HepG2 (cell line): Measurements from ENCODE around the gene RRP36. TPM values are rescaled to one million over a fixed set of nuclear protein-coding genes. Genes with fewer than 3 reads are reported as not detected.

ENCODE experiments used
- HES4 ChIP-seq: sonication (generic); formaldehyde crosslinking; IDR thresholded peaks from 2 replicates; pipeline ENCODE4 v1.9.0; 2021; ENCODE audit warnings: mild to moderate bottlenecking, missing genetic modification reagents, borderline replicate concordance
- POGZ ChIP-seq: sonication (generic); formaldehyde crosslinking; IDR thresholded peaks from 2 replicates; pipeline ENCODE4 v1.4.0; 2020; ENCODE audit warnings: mild to moderate bottlenecking, missing genetic modification reagents
- TERF1 ChIP-seq: sonication (generic); formaldehyde crosslinking; IDR thresholded peaks from 2 replicates; pipeline ENCODE4 v1.8.0; 2022; ENCODE audit warnings: mild to moderate bottlenecking, missing genetic modification reagents, moderate library complexity
- ZBTB10 ChIP-seq: sonication (generic); formaldehyde crosslinking; IDR thresholded peaks from 2 replicates; pipeline ENCODE4 v1.4.0; 2020; ENCODE audit warnings: missing genetic modification reagents, borderline replicate concordance
- ZBTB40 ChIP-seq, 2 experiments: fragments of 450-650 bp in 1 of 2; sonication (generic) in 1 of 2; formaldehyde crosslinking in 1 of 2; IDR thresholded peaks; 2 replicates each; pipeline versions ENCODE4 v1.6.1 to v1.8.0; 2016 to 2022; ENCODE audit warnings: antibody characterized with exemption in 1 of 2, mild to moderate bottlenecking in 1 of 2, missing genetic modification reagents in 1 of 2
- ZFP91 ChIP-seq: sonication (generic); formaldehyde crosslinking; IDR thresholded peaks from 2 replicates; pipeline ENCODE4 v1.9.0; 2022; ENCODE audit warnings: missing genetic modification reagents, mild to moderate bottlenecking, borderline replicate concordance
- ZKSCAN8 ChIP-seq: IDR thresholded peaks from 2 replicates; pipeline ENCODE4 v1.6.1; 2016; ENCODE audit warnings: borderline replicate concordance, missing genetic modification reagents, missing compliant biosample characterization
- ZNF101 ChIP-seq: sonication (generic); formaldehyde crosslinking; IDR thresholded peaks from 2 replicates; pipeline ENCODE4 v1.4.0; 2020; ENCODE audit warnings: mild to moderate bottlenecking, low read depth, missing genetic modification reagents, borderline replicate concordance
- ZNF317 ChIP-seq: sonication (generic); formaldehyde crosslinking; IDR thresholded peaks from 2 replicates; pipeline ENCODE4 v1.5.0; 2020; ENCODE audit warnings: mild to moderate bottlenecking, missing genetic modification reagents
- ZNF615 ChIP-seq: sonication (generic); formaldehyde crosslinking; IDR thresholded peaks from 2 replicates; pipeline ENCODE4 v1.5.0; 2020; ENCODE audit warnings: mild to moderate bottlenecking, missing genetic modification reagents, borderline replicate concordance
- ZNF746 ChIP-seq: sonication (generic); formaldehyde crosslinking; IDR thresholded peaks from 2 replicates; pipeline ENCODE4 v1.8.0; 2022; ENCODE audit warnings: mild to moderate bottlenecking, missing genetic modification reagents
- polyA plus RNA-seq, 8 experiments: library from polyadenylated mRNA; depleted of rRNA in 3 of 8; stranded (reverse) in 7 of 8; unstranded in 1 of 8; fragments of >200 nt; fragmentation: Illumina TruSeq in 4 of 8; extraction: Trizol in 4 of 8; gene quantifications; 2 replicates each; pipeline versions ENCODE4 v1.2.1 to v1.2.3, GENCODE V29; 2011 to 2016; ENCODE audit warnings: low read depth in 4 of 8, missing spikeins in 1 of 8, mixed read lengths in 1 of 8; ENCODE audit not compliant: insufficient read depth in 1 of 8
- total RNA-seq, 5 experiments: library from RNA; depleted of rRNA; stranded (reverse); fragments of >200 nt; fragmentation: Illumina TruSeq; extraction: Trizol; gene quantifications; 2 replicates each; pipeline ENCODE4 v1.2.3, GENCODE V29; 2016; ENCODE audit warnings: low read depth in 1 of 5

RRP36 gene
- total and polyA plus RNA-seq, 2 of the 13 experiments (the other 11 are each of a cell fraction or from before 2014, with no cell fraction given): 29.5 to 144 TPM

GRCh38 chr6:43060034-43060754 lies 38.8 kb downstream of the RRP36 start (continued):
- TF ChIP-seq ZBTB40 (IDR thresholded peaks at IDR 0.05) (no peak), ZBTB40 (CRISPR knock-in tag; IDR thresholded peaks at IDR 0.05) (no peak; the same call in 1 of the 2 replicates), ZNF615 (CRISPR knock-in tag) (no peak), HES4 (CRISPR knock-in tag) (no peak), ZNF746 (CRISPR knock-in tag) (peak; percentile 80), ZFP91 (CRISPR knock-in tag) (no peak; the same call in 1 of the 2 replicates), ZNF101 (0 out of 2 replicates have a peak, but pooled peaks have one; percentile 68), ZBTB10 (no peak), POGZ (CRISPR knock-in tag) (no peak), ZKSCAN8 (0 out of 2 replicates have a peak, but pooled peaks have one; percentile 35), TERF1 (no peak), ZNF317 (no peak)
